ENCODE results near the gene MTRF1L.

Gene MTRF1L

DNA sequence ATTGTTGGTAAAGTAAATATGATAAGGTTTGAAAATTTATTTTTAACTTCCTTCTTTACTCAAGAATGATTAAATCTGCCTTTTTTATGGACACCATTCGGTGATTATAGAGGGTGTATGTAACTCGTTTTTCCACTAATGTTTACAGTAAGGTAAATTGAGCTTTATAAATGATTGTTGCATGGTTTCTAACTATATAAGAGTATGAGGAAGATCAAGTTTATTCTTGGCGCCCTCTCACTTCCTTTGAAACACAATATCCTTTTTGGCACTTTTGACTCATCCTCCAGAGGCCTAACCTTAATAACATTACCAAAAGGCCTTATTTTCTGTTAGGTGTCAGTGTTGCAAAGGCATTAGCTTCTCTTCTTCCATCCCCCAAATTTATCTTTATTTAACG, 41.8 kb upstream of the MTRF1L start:
- in situ Hi-C loops (cut with HindIII; ENCODE audit: low pct_ligation_motif_present, low sequenced_read_pairs): no loop called here
- TF ChIP-seq, protein P1, sequence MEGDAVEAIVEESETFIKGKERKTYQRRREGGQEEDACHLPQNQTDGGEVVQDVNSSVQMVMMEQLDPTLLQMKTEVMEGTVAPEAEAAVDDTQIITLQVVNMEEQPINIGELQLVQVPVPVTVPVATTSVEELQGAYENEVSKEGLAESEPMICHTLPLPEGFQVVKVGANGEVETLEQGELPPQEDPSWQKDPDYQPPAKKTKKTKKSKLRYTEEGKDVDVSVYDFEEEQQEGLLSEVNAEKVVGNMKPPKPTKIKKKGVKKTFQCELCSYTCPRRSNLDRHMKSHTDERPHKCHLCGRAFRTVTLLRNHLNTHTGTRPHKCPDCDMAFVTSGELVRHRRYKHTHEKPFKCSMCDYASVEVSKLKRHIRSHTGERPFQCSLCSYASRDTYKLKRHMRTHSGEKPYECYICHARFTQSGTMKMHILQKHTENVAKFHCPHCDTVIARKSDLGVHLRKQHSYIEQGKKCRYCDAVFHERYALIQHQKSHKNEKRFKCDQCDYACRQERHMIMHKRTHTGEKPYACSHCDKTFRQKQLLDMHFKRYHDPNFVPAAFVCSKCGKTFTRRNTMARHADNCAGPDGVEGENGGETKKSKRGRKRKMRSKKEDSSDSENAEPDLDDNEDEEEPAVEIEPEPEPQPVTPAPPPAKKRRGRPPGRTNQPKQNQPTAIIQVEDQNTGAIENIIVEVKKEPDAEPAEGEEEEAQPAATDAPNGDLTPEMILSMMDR (IDR thresholded peaks at IDR 0.05; ENCODE audit: low read depth, low read length, missing control alignments): no peak

DNA sequence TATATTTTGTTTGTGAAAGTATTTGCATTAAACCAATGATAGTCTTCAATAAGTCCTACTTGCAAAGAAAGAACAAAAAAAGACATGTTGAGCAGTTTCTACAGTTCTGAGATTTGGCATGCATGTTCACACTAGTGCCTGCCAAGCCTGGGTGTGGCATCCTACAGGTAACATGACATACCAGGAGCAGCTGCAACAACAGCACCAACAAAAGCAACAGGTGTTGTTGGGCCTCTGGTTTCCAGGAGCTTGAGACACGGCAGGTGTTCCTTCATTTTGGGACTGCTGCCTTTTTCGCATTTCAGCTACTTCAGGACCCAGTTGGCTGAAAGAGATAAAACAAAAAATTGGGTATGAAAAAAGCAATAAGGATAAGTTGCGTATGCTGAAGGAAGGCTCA, 41.2 kb upstream of the MTRF1L start:
- Histone ChIP-seq H3K4me3 (ENCODE audit: low read depth, low read length) (no peak overlapping the region), H3K27me3 (replicated peaks) (no peaks in the 10 kb centered on the region), H3K36me3 (replicated peaks) (no peaks in the 10 kb centered on the region), H3K27ac (no peak overlapping the region)
- no peak for DNase-seq
- in situ Hi-C loops (cut with HindIII; ENCODE audit: low pct_ligation_motif_present, low sequenced_read_pairs): no loop called here
- TF ChIP-seq, protein P1 (IDR thresholded peaks at IDR 0.05; ENCODE audit: low read depth, low read length, missing control alignments): no peak

More for the DNA sequence above, 41.8 kb upstream of the MTRF1L start:
- DNase-seq: no peak
- Histone ChIP-seq H3K36me3 (replicated peaks) (no peaks in the 10 kb centered on the region), H3K27ac (no peak overlapping the region), H3K27me3 (replicated peaks) (no peaks in the 10 kb centered on the region), H3K4me3 (ENCODE audit: low read depth, low read length) (no peak overlapping the region)

GRCh38 chr6:153038378-153039057, 36.0 kb upstream of the MTRF1L start:
- no peak overlapping the region for H3K27ac ChIP-seq
- H3K27me3 ChIP-seq (replicated peaks): no peaks in the 10 kb centered on the region
- no peaks in the 10 kb centered on the region for H3K36me3 ChIP-seq (replicated peaks)
- no peak overlapping the region for H3K4me3 ChIP-seq (ENCODE audit: low read depth, low read length)
- peak; percentile 43 for DNase-seq
- in situ Hi-C loops (cut with HindIII; ENCODE audit: low pct_ligation_motif_present, low sequenced_read_pairs): no loop called here
- TF ChIP-seq, protein P1 (IDR thresholded peaks at IDR 0.05; ENCODE audit: low read depth, low read length, missing control alignments): no peak

DNA sequence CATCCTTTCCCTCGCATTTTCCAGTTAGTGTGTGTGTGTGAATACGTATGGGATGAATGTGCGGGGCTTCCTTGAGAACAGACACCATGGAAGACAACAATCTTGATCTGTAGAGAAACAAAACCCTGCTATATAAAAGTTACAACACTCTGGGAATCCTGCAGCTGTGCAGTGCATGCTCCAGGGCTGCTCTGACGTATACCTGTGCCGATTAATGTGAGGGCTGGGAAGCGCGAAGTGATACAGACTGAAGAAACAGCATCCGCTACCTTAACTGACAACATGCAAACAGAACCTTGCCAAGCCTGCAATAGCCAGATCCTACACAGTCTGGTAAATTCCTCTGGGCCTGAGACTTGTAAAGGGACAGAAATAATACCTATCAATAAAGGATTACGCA, 31.6 kb upstream of the MTRF1L start:
- H3K27ac ChIP-seq: no peak overlapping the region
- H3K36me3 ChIP-seq (replicated peaks): no peaks in the 10 kb centered on the region
- no peak overlapping the region for H3K4me3 ChIP-seq (ENCODE audit: low read depth, low read length)
- TF ChIP-seq, protein P1 (IDR thresholded peaks at IDR 0.05; ENCODE audit: low read depth, low read length, missing control alignments): no peak
- DNase-seq: no peak
- no peaks in the 10 kb centered on the region for H3K27me3 ChIP-seq (replicated peaks)
- in situ Hi-C loops (cut with HindIII; ENCODE audit: low pct_ligation_motif_present, low sequenced_read_pairs): no loop called here

DNA sequence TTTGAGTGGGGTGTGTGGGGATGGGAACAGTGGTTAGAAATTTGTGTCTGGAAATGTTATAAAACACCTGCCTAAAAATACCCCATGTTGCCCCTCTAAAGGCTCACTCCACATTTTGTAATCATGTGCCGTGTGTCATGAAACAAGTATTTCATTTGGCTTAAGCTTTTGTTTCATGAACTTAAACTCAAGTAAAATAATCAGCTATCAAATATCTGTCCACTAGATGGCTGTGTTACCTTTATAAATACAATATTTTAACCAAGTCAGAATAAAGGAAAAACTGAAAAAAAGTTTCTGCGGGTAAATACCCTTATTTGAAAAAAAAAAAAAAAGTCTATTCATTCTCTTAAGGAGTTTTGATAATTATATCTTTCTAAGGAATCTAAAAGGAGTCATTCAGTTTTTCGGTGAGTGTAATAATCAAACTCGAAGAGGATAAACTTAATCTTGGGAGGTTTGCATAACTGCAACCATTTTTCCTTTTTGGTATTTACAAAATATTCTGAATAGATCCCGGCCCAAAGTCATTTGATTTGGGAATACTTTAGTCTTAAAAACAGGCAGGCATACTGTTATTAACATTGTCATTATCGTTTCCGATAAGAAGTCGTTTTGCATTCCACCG, 29.9 kb upstream of the MTRF1L start:
- TF ChIP-seq, protein P1 (IDR thresholded peaks at IDR 0.05; ENCODE audit: low read depth, low read length, missing control alignments): peak; percentile 13
- Histone ChIP-seq H3K36me3 (replicated peaks) (no peaks in the 10 kb centered on the region), H3K4me3 (ENCODE audit: low read depth, low read length) (no peak overlapping the region), H3K27me3 (replicated peaks) (no peaks in the 10 kb centered on the region), H3K27ac (no peak overlapping the region)
- no peak for DNase-seq
- in situ Hi-C loops (cut with HindIII; ENCODE audit: low pct_ligation_motif_present, low sequenced_read_pairs): no loop called here

Data from brain microvascular endothelial cell (primary cell).